Central memory CD8-positive, alpha-beta T cell (primary cell): Measurements from ENCODE around the gene SLC22A12.
A peak's percentile ranks its signal among the peaks of the same experiment; 100 is the strongest.

ENCODE experiments used
- ATAC-seq: fragments of 150-1000 bp; cut with Tn5 transposase; replicated peaks from 2 replicates; pipeline ENCODE4 v1.10.0; 2022; ENCODE audit warnings: mild to moderate bottlenecking, moderate FRiP score, moderate number of reproducible peaks; ENCODE audit not compliant: poor library complexity, severe bottlenecking; ENCODE audit errors: extremely low read depth
- DNase-seq, 2 donors: peaks; one replicate each; pipeline ENCODE4 v3.0.0; 2021; ENCODE audit warnings: low spot score in 2 of 2
- H3K27ac Mint-ChIP-seq: one replicate; pipeline ENCODE4 v1.8.0; 2022; ENCODE audit warnings: low read depth, mild to moderate bottlenecking, moderate library complexity, mixed read lengths
- H3K27me3 Mint-ChIP-seq: one replicate; pipeline ENCODE4 v1.8.0; 2022; ENCODE audit warnings: mixed read lengths
- H3K36me3 Mint-ChIP-seq: one replicate; pipeline ENCODE4 v1.8.0; 2022; ENCODE audit warnings: mild to moderate bottlenecking, moderate library complexity, mixed read lengths; ENCODE audit not compliant: insufficient read depth
- H3K4me1 Mint-ChIP-seq: one replicate; pipeline ENCODE4 v1.8.0; 2022; ENCODE audit warnings: mixed read lengths
- H3K4me3 Mint-ChIP-seq: one replicate; pipeline ENCODE4 v1.8.0; 2022; ENCODE audit warnings: mild to moderate bottlenecking, moderate library complexity, mixed read lengths
- H3K9me3 Mint-ChIP-seq: one replicate; pipeline ENCODE4 v1.8.0; 2022; ENCODE audit warnings: mixed read lengths

Gene SLC22A12

GRCh38 chr11:64631675-64632074 is 40.7 kb downstream of the SLC22A12 start:
- no peak overlapping the region for H3K27ac Mint-ChIP-seq
- no peak for ATAC-seq
- no peak for DNase-seq
- H3K36me3 Mint-ChIP-seq: no peaks in the 10 kb centered on the region
- H3K27me3 Mint-ChIP-seq: peaks cover 19% of the 10 kb centered on the region
- H3K4me1 Mint-ChIP-seq: peaks cover 26% of the 10 kb centered on the region
- no peaks in the 10 kb centered on the region for H3K9me3 Mint-ChIP-seq
- H3K4me3 Mint-ChIP-seq: no peak overlapping the region

DNA sequence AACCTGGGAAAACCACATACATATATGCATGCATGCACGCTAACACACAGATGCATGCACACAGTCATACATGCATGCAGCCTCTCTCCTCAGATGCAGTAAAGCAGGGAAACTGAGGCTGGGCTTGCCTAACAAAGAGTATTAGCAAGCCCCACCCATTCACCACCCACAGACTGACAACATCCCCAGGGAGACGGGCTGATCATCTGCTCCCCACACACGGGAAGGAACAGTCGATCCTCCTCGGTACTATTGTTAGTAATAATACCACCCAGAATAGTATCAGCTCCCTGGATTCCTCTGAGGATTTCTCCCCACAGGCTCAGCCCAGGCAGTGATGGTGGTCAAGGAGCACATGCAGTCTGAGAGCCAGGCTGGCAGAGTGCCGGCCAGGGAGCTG is 41.2 kb downstream of the SLC22A12 start:
- Mint-ChIP-seq H3K4me1 (peaks cover 25% of the 10 kb centered on the region), H3K9me3 (no peaks in the 10 kb centered on the region), H3K27ac (no peak overlapping the region), H3K27me3 (peaks cover 19% of the 10 kb centered on the region), H3K4me3 (no peak overlapping the region), H3K36me3 (no peaks in the 10 kb centered on the region)
- ATAC-seq: no peak
- no peak for DNase-seq

GRCh38 chr11:64632654-64633053 is 41.6 kb downstream of the SLC22A12 start:
- Mint-ChIP-seq H3K4me1 (peaks cover 25% of the 10 kb centered on the region), H3K4me3 (no peak overlapping the region), H3K27ac (no peak overlapping the region), H3K9me3 (no peaks in the 10 kb centered on the region), H3K36me3 (no peaks in the 10 kb centered on the region), H3K27me3 (peaks cover 19% of the 10 kb centered on the region)
- no peak for DNase-seq
- no peak for ATAC-seq

DNA sequence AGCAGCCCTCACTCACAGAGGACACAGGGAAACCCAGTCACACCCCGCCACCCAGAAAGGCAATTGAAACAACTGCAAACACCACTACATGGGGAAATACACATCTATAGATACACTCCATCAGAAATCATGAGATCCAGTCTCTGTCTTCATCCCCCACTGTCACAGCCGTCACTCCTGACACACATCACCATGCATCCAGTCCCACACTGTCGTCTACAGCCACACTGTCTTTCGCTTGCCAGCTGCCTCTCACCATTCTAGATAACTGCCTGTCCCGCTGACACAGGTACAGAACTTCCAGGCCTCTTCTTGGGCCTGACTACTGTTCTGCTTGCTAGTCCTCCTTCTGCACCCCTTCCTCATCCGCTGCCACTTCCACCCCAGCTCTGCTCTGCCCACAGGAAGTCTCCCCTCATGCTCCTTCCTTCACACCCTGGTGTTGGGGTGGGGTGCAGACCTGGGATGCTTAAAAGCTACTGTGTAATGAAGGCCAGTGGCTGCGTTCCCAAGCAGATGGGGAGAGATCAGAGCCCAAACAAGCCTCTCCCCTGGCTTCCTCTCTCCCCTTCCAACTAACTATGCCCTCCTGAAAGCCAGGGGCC is 42.6 kb downstream of the SLC22A12 start:
- DNase-seq: no peak
- no peak for ATAC-seq
- peak overlapping the region; percentile 23 for H3K4me3 Mint-ChIP-seq
- peak overlapping the region; percentile 45 for H3K27ac Mint-ChIP-seq
- no peaks in the 10 kb centered on the region for H3K9me3 Mint-ChIP-seq
- peaks cover 25% of the 10 kb centered on the region for H3K4me1 Mint-ChIP-seq
- peaks cover 19% of the 10 kb centered on the region for H3K27me3 Mint-ChIP-seq
- H3K36me3 Mint-ChIP-seq: no peaks in the 10 kb centered on the region

GRCh38 chr11:64637334-64638017 is 46.5 kb downstream of the SLC22A12 start:
- Mint-ChIP-seq H3K4me3 (no peak overlapping the region), H3K27ac (no peak overlapping the region), H3K27me3 (peaks cover 19% of the 10 kb centered on the region), H3K9me3 (no peaks in the 10 kb centered on the region), H3K4me1 (peaks cover 25% of the 10 kb centered on the region), H3K36me3 (no peaks in the 10 kb centered on the region)
- DNase-seq: no peak
- ATAC-seq: no peak

DNA sequence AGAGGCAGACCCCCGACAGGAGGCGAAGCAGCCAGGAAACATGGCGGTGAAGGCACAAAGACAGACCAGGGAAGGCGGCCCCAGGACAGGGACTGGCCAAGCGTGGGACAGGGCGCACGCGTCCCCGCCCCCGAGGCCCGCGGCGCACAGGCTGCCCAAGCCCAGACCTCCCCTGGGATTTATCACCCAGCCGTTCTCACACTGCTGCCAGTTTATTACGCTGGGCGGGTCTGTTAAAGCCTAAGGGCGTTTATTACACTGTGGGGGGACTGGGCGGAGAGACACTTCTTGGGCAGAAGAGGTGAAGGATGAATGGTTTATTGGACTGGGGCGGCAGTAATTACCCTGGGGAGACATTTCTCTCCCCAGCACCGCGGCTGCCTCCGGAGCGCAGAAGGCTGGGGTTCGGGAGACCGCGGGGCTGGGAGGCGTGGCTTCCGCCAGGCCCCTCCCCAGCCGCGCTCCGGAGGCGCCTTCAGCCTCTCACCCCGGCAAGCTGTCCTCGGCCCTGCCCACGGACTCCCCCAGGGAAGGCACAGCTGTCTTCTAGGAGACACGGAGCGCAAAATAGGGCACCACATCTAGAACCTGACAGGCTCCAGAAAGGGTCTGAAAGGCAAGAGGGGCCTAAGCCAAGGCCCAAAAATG is 47.1 kb downstream of the SLC22A12 start:
- H3K4me1 Mint-ChIP-seq: peaks cover 25% of the 10 kb centered on the region
- no peaks in the 10 kb centered on the region for H3K36me3 Mint-ChIP-seq
- H3K27me3 Mint-ChIP-seq: peaks cover 19% of the 10 kb centered on the region
- no peak overlapping the region for H3K4me3 Mint-ChIP-seq
- H3K9me3 Mint-ChIP-seq: no peaks in the 10 kb centered on the region
- no peak for ATAC-seq
- no peak for DNase-seq
- no peak overlapping the region for H3K27ac Mint-ChIP-seq

GRCh38 chr11:64638829-64639228 is 47.8 kb downstream of the SLC22A12 start:
- no peak for ATAC-seq
- H3K4me3 Mint-ChIP-seq: no peak overlapping the region

GRCh38 chr11:64639885-64640284 is 48.9 kb downstream of the SLC22A12 start:
- Mint-ChIP-seq H3K27ac (no peak overlapping the region), H3K4me3 (no peak overlapping the region), H3K4me1 (peaks cover 8% of the 10 kb centered on the region), H3K36me3 (no peaks in the 10 kb centered on the region), H3K9me3 (no peaks in the 10 kb centered on the region), H3K27me3 (peaks cover 21% of the 10 kb centered on the region)
- no peak for ATAC-seq
- DNase-seq: no peak

More at GRCh38 chr11:64638829-64639228, 47.8 kb downstream of the SLC22A12 start:
- no peak for DNase-seq
- no peak overlapping the region for H3K27ac Mint-ChIP-seq
- H3K4me1 Mint-ChIP-seq: peaks cover 19% of the 10 kb centered on the region
- peaks cover 20% of the 10 kb centered on the region for H3K27me3 Mint-ChIP-seq
- H3K9me3 Mint-ChIP-seq: no peaks in the 10 kb centered on the region
- no peaks in the 10 kb centered on the region for H3K36me3 Mint-ChIP-seq

DNA sequence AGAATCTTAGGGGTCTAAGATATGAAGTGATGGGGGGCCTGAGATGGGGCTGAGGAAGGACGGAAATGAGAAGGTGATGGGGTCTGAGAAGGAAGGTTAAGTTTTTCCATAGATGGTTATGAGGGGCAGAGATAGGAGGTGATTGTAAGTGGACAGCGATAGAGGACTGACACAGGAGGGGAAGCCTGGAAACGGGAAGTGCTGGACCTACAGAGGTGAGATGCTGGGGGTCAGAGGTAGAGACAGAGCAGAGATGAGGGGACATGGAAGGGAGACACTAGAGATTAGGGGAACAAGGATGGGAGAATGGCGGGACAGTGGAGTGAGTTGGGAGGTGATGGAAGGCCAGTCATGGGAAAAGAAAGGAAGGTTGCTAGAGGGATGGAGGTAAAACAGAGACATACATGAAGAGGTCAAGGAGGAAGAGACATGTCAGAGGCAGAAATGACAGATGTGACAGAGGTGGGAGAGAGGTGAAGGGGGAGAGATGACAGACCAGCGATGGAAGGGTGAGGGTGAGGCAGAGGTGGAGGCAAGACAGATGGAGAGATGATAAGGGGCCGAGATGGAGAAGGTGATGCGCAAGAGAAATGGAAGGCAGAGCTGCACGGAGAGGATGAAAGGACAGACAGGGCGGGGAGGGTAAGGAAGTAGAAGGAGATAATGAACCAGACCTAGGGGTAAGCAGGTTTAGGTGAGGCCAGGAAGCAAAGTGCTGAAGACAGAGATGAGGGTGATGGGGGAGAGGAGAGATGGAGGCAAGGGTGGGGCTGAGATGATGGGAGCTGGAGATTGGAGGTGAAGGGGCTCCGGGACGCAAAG is 50.8 kb downstream of the SLC22A12 start:
- no peak for DNase-seq
- Mint-ChIP-seq H3K27me3 (peaks cover 31% of the 10 kb centered on the region), H3K36me3 (no peaks in the 10 kb centered on the region), H3K27ac (no peak overlapping the region), H3K9me3 (no peaks in the 10 kb centered on the region), H3K4me1 (no peaks in the 10 kb centered on the region), H3K4me3 (no peak overlapping the region)
- ATAC-seq: no peak

GRCh38 chr11:64642418-64642735 is 51.4 kb downstream of the SLC22A12 start:
- no peak overlapping the region for H3K27ac Mint-ChIP-seq
- no peak overlapping the region for H3K4me3 Mint-ChIP-seq
- ATAC-seq (no peak), DNase-seq (no peak)
- H3K4me1 Mint-ChIP-seq: no peaks in the 10 kb centered on the region
- no peaks in the 10 kb centered on the region for H3K9me3 Mint-ChIP-seq
- peaks cover 37% of the 10 kb centered on the region for H3K27me3 Mint-ChIP-seq
- no peaks in the 10 kb centered on the region for H3K36me3 Mint-ChIP-seq

DNA sequence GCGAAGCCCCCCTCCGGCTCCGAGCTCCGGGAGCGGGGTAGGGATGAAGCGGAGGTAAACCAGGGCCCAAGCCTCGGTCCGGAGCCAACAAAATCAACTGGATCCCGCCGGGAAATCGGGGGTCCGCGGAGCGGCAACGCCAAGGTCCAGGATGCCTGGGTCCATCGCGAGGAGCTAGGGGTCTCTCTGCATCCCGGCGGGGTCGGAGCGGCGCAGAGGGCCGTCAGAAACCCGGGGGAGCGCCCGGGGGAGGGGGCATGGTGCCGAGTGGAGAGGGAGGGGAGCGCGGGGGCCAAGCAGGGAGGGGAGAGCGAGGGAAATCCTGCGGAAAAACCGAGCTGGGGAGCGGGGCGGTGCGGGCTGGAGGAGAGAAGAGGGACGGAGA is 51.8 kb downstream of the SLC22A12 start:
- H3K4me3 Mint-ChIP-seq: no peak overlapping the region
- H3K36me3 Mint-ChIP-seq: no peaks in the 10 kb centered on the region

DNA sequence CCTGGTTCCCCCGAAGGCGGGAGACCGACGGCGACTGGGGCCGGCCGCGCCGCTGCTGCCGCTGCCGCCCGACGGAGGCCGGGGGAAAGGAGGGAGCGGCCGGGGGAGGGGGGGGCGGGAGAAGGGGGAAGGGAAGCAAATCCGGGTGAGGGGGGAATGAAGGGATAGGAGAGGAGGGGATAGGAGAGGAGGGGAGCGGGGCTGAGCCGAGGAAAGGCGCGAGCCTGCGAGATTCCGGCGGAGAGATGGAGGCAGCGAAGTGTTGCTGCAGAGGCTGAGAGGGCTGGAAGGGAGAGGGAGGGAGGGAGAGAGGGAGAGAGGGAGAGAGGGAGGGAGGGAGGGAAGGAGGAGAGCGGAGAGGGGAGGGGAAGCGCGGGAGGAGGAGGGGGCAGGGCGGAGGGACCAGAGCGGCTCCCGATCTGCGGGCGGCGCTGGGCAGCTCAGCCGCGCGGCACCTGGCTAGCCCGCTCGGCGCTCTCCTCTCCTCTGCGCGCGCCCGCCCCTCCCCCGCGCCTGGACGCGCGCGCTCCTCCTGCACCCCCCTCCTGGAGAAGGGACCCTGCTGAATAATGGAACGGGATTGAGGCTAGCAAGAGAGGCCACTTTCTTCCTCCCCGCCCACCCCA is 52.3 kb downstream of the SLC22A12 start:
- no peaks in the 10 kb centered on the region for H3K36me3 Mint-ChIP-seq
- no peak overlapping the region for H3K27ac Mint-ChIP-seq
- no peaks in the 10 kb centered on the region for H3K4me1 Mint-ChIP-seq
- no peak overlapping the region for H3K4me3 Mint-ChIP-seq
- H3K9me3 Mint-ChIP-seq: no peaks in the 10 kb centered on the region
- H3K27me3 Mint-ChIP-seq: peaks cover 45% of the 10 kb centered on the region
- ATAC-seq (no peak), DNase-seq (no peak)

More for the DNA sequence above, 51.8 kb downstream of the SLC22A12 start:
- H3K27me3 Mint-ChIP-seq: peaks cover 42% of the 10 kb centered on the region
- H3K27ac Mint-ChIP-seq: no peak overlapping the region
- DNase-seq: no peak
- no peak for ATAC-seq
- no peaks in the 10 kb centered on the region for H3K4me1 Mint-ChIP-seq
- no peaks in the 10 kb centered on the region for H3K9me3 Mint-ChIP-seq
